Breast epithelium (tissue), 4 donors: ENCODE data around the gene FYCO1. TPM values are rescaled to one million over a fixed set of nuclear protein-coding genes. Genes with fewer than 3 reads are reported as not detected.

Source experiments
- DNase-seq, 2 donors: peaks; one replicate each; pipeline ENCODE4 v3.0.0-alpha.2; 2019; ENCODE audit warnings: low spot score in 2 of 2
- H3K27ac ChIP-seq, 2 donors: fragments of 200-600 bp; sonication (generic) in 1 of 2; one replicate each; pipeline ENCODE4 v1.5.1; 2016 to 2019; ENCODE audit warnings: mild to moderate bottlenecking in 1 of 2
- H3K27me3 ChIP-seq, 2 donors: fragments of 200-600 bp; sonication (generic) in 1 of 2; one replicate each; pipeline versions ENCODE4 v1.5.1 to v1.6.0; 2017 to 2019; ENCODE audit warnings: control low read depth in 1 of 2, mild to moderate bottlenecking in 1 of 2
- H3K36me3 ChIP-seq: fragments of 200-600 bp; one replicate; pipeline ENCODE4 v1.5.1; 2019
- H3K4me1 ChIP-seq, 2 donors: fragments of 200-600 bp; sonication (generic); one replicate each; pipeline ENCODE4 v1.5.1; 2016 to 2019; ENCODE audit warnings: control low read depth in 1 of 2
- H3K4me3 ChIP-seq, 3 donors: fragments of 200-600 bp; sonication (generic); 1 replicate in 2 of 3; 2 replicates in 1 of 3; pipeline ENCODE4 v1.5.1; 2016 to 2019; ENCODE audit warnings: mild to moderate bottlenecking in 3 of 3, moderate library complexity in 2 of 3
- H3K9me3 ChIP-seq, 2 donors: fragments of 200-600 bp; sonication (generic) in 1 of 2; one replicate each; pipeline ENCODE4 v1.5.1; 2016 to 2019; ENCODE audit warnings: control low read depth in 1 of 2
- CTCF ChIP-seq, 3 donors: fragments of 450-650 bp; IDR thresholded peaks; one replicate each; pipeline ENCODE4 v1.5.1; 2016 to 2017; ENCODE audit warnings: antibody characterized with exemption in 3 of 3, mild to moderate bottlenecking in 3 of 3, moderate library complexity in 3 of 3
- POLR2A ChIP-seq: fragments of 450-650 bp; IDR thresholded peaks from one replicate; pipeline ENCODE4 v1.6.1; 2016; ENCODE audit warnings: antibody characterized with exemption, mild to moderate bottlenecking, moderate library complexity
- POLR2AphosphoS5 ChIP-seq, 3 donors: sonication (generic); formaldehyde crosslinking; IDR thresholded peaks; one replicate each; pipeline ENCODE4 v1.6.1; 2017; ENCODE audit warnings: antibody characterized with exemption in 3 of 3
- intact Hi-C: fragments of 100-400 bp; cut with DNase I; formaldehyde crosslinking; loops from one replicate; pipeline ENCODE4 v1.15.1; 2023; ENCODE audit warnings: low total_unique reads
- total RNA-seq, 3 donors: library from RNA; depleted of rRNA; stranded (reverse); fragments of >200 nt; gene quantifications; one replicate each; pipeline ENCODE4 v1.1.0, GENCODE V29; 2016

The FYCO1 gene
- total RNA-seq, 3 donors from 2014 or later = 40.7 to 48.2 (median 44.6) TPM

GRCh38 chr3:46030626-46031025 lies 35.0 kb upstream of the FYCO1 start:
- no peak for DNase-seq
- Histone ChIP-seq H3K4me3 (no peak overlapping the region), H3K27me3 (no peaks in the 10 kb centered on the region), H3K27ac (no peak overlapping the region), H3K36me3 (no peaks in the 10 kb centered on the region), H3K9me3 (peaks cover 10 to 15% of the 10 kb centered on the region in 2 donors), H3K4me1 (no peaks in the 10 kb centered on the region)
- intact Hi-C loops = no loop called here
- TF ChIP-seq CTCF (IDR thresholded peaks at IDR 0.05) = no peak
- TF ChIP-seq POLR2A = no peak
- no peak for TF ChIP-seq POLR2AphosphoS5 (IDR thresholded peaks at IDR 0.05)

- no peaks in the 10 kb centered on the region for H3K4me1 ChIP-seq
- H3K27ac ChIP-seq = no peak overlapping the region
- H3K36me3 ChIP-seq = no peaks in the 10 kb centered on the region
- no peak overlapping the region for H3K4me3 ChIP-seq
- intact Hi-C loops = loop anchor here (2.0 kb wide), 1 partner anchor 27 kb away; no protein-coding TSS in a partner anchor
- H3K9me3 ChIP-seq = peaks cover 10 to 15% of the 10 kb centered on the region in 2 donors
- no peak for DNase-seq
- TF ChIP-seq POLR2AphosphoS5 (IDR thresholded peaks at IDR 0.05) (no peak), CTCF (IDR thresholded peaks at IDR 0.05) (no peak), POLR2A (no peak)
- H3K27me3 ChIP-seq = no peaks in the 10 kb centered on the region
These were observed 34.4 kb upstream of the FYCO1 start for GRCh38 chr3:46029953-46030543.

GRCh38 chr3:46027736-46028397 lies 32.2 kb upstream of the FYCO1 start:
- Histone ChIP-seq H3K27me3 (no peaks in the 10 kb centered on the region), H3K27ac (no peak overlapping the region), H3K36me3 (no peaks in the 10 kb centered on the region), H3K9me3 (peaks cover 10 to 15% of the 10 kb centered on the region in 2 donors), H3K4me1 (no peaks in the 10 kb centered on the region), H3K4me3 (no peak overlapping the region)
- intact Hi-C loops = loop anchor here (2.0 kb wide), 1 partner anchor 29 kb away; no protein-coding TSS in a partner anchor
- TF ChIP-seq POLR2A (no peak), POLR2AphosphoS5 (IDR thresholded peaks at IDR 0.05) (no peak), CTCF (IDR thresholded peaks at IDR 0.05) (no peak)
- no peak for DNase-seq

- Histone ChIP-seq H3K27ac (no peak within 1 kb of the TSS), H3K4me3 (no peak within 1 kb of the TSS), H3K4me1 (no peaks in the 10 kb centered on the region), H3K27me3 (no peaks in the 10 kb centered on the region), H3K36me3 (no peaks in the 10 kb centered on the region), H3K9me3 (peaks cover 10 to 18% of the 10 kb centered on the region in 2 donors)
- TF ChIP-seq POLR2A (no peak), CTCF (IDR thresholded peaks at IDR 0.05) (no peak), POLR2AphosphoS5 (IDR thresholded peaks at IDR 0.05) (no peak)
- DNase-seq = no peak
- intact Hi-C loops = no loop called here
These were observed 31.5 kb upstream of the FYCO1 start, which contains the start of gene XCR1 for GRCh38 chr3:46027021-46027705. Gene XCR1, minus strand, starts transcription at chr3:46027483. Its CDS starts 5,536 bp downstream, at chr3:46021947.

GRCh38 chr3:46025139-46025538 lies 29.5 kb upstream of the FYCO1 start:
- no peak for TF ChIP-seq POLR2AphosphoS5 (IDR thresholded peaks at IDR 0.05)
- TF ChIP-seq POLR2A = no peak
- TF ChIP-seq CTCF (IDR thresholded peaks at IDR 0.05) = no peak
- Histone ChIP-seq H3K9me3 (peaks cover 5 to 19% of the 10 kb centered on the region in 2 donors), H3K4me1 (no peaks in the 10 kb centered on the region), H3K4me3 (no peak overlapping the region), H3K27me3 (no peaks in the 10 kb centered on the region), H3K36me3 (no peaks in the 10 kb centered on the region), H3K27ac (no peak overlapping the region)
- intact Hi-C loops = no loop called here
- DNase-seq = no peak
